Tibial nerve (tissue), 3 donors: ENCODE measurements around the gene CSPG4.

Experiments
- CTCF ChIP-seq, 5 experiments: fragments of 200-600 bp in 3 of 5; fragments of 450-650 bp in 2 of 5; sonication (generic) in 3 of 5; IDR thresholded peaks; one replicate each; pipeline ENCODE4 v1.5.1; 2016 to 2019; ENCODE audit warnings: antibody characterized with exemption in 5 of 5, mild to moderate bottlenecking in 3 of 5, moderate library complexity in 2 of 5
- POLR2A ChIP-seq, 2 donors: fragments of 450-650 bp; IDR thresholded peaks; one replicate each; pipeline ENCODE4 v1.6.1; 2017; ENCODE audit warnings: antibody characterized with exemption in 2 of 2, mild to moderate bottlenecking in 2 of 2, moderate library complexity in 2 of 2

- TF ChIP-seq CTCF (IDR thresholded peaks at IDR 0.05) (no peak), POLR2A (IDR thresholded peaks at IDR 0.05) (no peak)
Measured at GRCh38 chr15:75704618-75705017, 8.0 kb downstream of the CSPG4 start.
